ENCODE data around the gene AVEN. TPM values are rescaled to one million over a fixed set of nuclear protein-coding genes. Genes with fewer than 3 reads are reported as not detected.

The AVEN gene
- total RNA-seq, 1 donor from 2014 or later = 24.4 TPM

DNA sequence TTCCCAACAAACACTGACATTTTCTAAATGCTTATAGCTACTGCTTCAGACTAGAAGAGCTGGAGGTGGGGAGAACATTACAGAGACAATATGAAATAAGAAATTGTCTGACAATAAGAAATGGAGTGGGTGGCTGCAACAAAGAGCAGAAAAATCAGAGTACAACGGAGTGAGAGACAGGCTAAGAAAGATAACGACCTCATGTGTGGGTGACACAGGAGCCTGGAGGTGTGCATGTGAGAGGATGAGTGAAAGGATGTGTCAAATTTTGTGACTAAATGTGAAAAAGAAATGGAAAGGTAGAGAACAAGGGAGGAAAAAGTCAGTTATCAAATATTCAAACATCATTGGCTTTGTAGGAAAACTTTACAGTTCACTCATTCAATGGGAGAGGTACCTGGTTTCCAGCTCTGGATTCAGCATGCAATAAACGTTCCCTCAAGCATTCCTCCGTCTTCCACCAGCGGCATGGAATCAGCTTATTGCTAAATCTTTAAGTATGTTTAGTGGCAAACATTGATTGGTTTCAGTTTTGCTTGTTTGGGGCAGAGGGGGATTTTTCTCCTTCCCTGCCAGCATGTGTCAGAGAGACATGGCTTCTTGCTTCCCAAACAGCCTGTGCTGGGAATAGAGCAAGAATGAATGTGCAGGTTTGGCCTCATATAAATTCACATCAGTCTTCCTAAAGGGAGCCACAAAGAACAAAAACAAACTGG lies 174.5 kb downstream of the AVEN start:
- no peak for DNase-seq (ENCODE audit: low read depth)
- TF ChIP-seq CTCF (IDR thresholded peaks at IDR 0.05; ENCODE audit: insufficient read depth, low read length, poor library complexity, severe bottlenecking) = no peak
- no peaks in the 10 kb centered on the region for H3K36me3 ChIP-seq (ENCODE audit: control insufficient read depth, insufficient read depth, low read length)
- no peaks in the 10 kb centered on the region for H3K27me3 ChIP-seq (ENCODE audit: control insufficient read depth, insufficient read depth, low read length)
- no peak overlapping the region for H3K4me3 ChIP-seq (ENCODE audit: low read depth, low read length)

DNA sequence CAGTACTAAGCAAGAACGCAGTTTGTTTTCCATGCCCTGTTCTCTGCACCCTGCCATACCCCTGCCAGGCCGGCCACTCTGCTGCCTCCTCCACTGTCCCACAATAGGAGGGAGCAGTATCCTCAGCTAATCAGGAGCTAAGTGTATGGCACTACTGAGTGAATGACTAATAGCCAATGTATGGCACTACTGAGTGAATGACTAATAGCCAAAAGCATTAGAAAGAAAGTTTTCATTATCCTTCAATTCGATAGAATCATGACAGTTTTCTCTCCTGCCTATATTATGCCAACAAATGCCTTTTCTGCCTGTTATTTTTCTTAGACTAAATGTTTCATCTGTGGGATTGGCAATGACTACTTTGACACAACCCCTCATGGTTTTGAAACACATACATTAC lies 178.2 kb downstream of the AVEN start:
- H3K36me3 ChIP-seq (ENCODE audit: control insufficient read depth, insufficient read depth, low read length) = no peaks in the 10 kb centered on the region
- no peak overlapping the region for H3K4me3 ChIP-seq (ENCODE audit: low read depth, low read length)
- TF ChIP-seq CTCF (IDR thresholded peaks at IDR 0.05; ENCODE audit: insufficient read depth, low read length, poor library complexity, severe bottlenecking) = no peak
- no peaks in the 10 kb centered on the region for H3K27me3 ChIP-seq (ENCODE audit: control insufficient read depth, insufficient read depth, low read length)
- peak; percentile 1 for DNase-seq (ENCODE audit: low read depth)

GRCh38 chr15:33859992-33860545 lies 178.9 kb downstream of the AVEN start:
- DNase-seq (ENCODE audit: low read depth) = no peak

DNA sequence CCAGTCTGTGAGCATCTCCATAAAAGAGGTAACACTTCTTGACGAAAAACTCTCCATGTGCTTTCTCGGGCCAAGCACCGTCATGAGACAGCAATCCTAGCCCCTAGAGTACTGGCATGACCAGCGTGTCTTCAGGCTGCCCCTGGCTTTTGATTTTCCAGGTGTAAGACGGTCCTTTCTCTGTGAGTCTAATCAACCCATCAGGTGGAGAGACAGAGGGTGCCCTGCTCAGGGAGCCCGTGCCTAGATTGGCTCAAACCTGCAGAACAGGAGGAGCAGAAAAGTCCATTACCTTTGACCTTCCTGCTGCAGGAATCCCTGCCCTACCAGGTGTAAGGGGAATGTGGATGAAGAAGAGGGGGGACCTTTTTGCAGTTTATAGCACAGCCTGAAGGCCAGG lies 180.2 kb downstream of the AVEN start:
- Histone ChIP-seq H3K4me3 (ENCODE audit: low read depth, low read length) (no peak overlapping the region), H3K27me3 (ENCODE audit: control insufficient read depth, insufficient read depth, low read length) (no peaks in the 10 kb centered on the region), H3K36me3 (ENCODE audit: control insufficient read depth, insufficient read depth, low read length) (no peaks in the 10 kb centered on the region)
- no peak for TF ChIP-seq CTCF (IDR thresholded peaks at IDR 0.05; ENCODE audit: insufficient read depth, low read length, poor library complexity, severe bottlenecking)
- no peak for DNase-seq (ENCODE audit: low read depth)

More at GRCh38 chr15:33859992-33860545, 178.9 kb downstream of the AVEN start:
- no peak for TF ChIP-seq CTCF (IDR thresholded peaks at IDR 0.05; ENCODE audit: insufficient read depth, low read length, poor library complexity, severe bottlenecking)
- H3K4me3 ChIP-seq (ENCODE audit: low read depth, low read length) = no peak overlapping the region
- no peaks in the 10 kb centered on the region for H3K27me3 ChIP-seq (ENCODE audit: control insufficient read depth, insufficient read depth, low read length)
- H3K36me3 ChIP-seq (ENCODE audit: control insufficient read depth, insufficient read depth, low read length) = no peaks in the 10 kb centered on the region

GRCh38 chr15:33857726-33858125 lies 181.3 kb downstream of the AVEN start:
- no peak for DNase-seq (ENCODE audit: low read depth)
- H3K27me3 ChIP-seq (ENCODE audit: control insufficient read depth, insufficient read depth, low read length) = no peaks in the 10 kb centered on the region
- TF ChIP-seq CTCF (IDR thresholded peaks at IDR 0.05; ENCODE audit: insufficient read depth, low read length, poor library complexity, severe bottlenecking) = no peak
- no peak overlapping the region for H3K4me3 ChIP-seq (ENCODE audit: low read depth, low read length)
- H3K36me3 ChIP-seq (ENCODE audit: control insufficient read depth, insufficient read depth, low read length) = no peaks in the 10 kb centered on the region

GRCh38 chr15:33852570-33852969 lies 186.4 kb downstream of the AVEN start:
- H3K36me3 ChIP-seq (ENCODE audit: control insufficient read depth, insufficient read depth, low read length) = no peaks in the 10 kb centered on the region
- H3K27me3 ChIP-seq (ENCODE audit: control insufficient read depth, insufficient read depth, low read length) = no peaks in the 10 kb centered on the region
- no peak for DNase-seq (ENCODE audit: low read depth)
- no peak overlapping the region for H3K4me3 ChIP-seq (ENCODE audit: low read depth, low read length)
- TF ChIP-seq CTCF (IDR thresholded peaks at IDR 0.05; ENCODE audit: insufficient read depth, low read length, poor library complexity, severe bottlenecking) = no peak

Data from kidney epithelial cell (primary cell).